ENCODE data around the gene ANLN. TPM values are rescaled to one million over a fixed set of nuclear protein-coding genes. Genes with fewer than 3 reads are reported as not detected.

The ANLN gene
- total RNA-seq, result 1 to 10 TPM in 2 of 6 donors, under 1 TPM in 4; 0.09 to 2.3 (median 0.59) TPM
- polyA plus RNA-seq, result under 1 TPM; 0.02 to 0.19 TPM

GRCh38 chr7:36389371-36390198 is at the start of gene ANLN:
ANLN (plus strand) TSS chr7:36389862; CDS start chr7:36390027, 165 bp downstream.
- intact Hi-C loops (cut with DNase I), result no loop called here
- no peaks in the 10 kb centered on the region for H3K36me3 ChIP-seq
- no peak for TF ChIP-seq CTCF (IDR thresholded peaks at IDR 0.05)
- H3K27ac ChIP-seq, result peak within 1 kb of the TSS; percentile 44 to 75 (median 68)
- WGBS, 2 donors, result 3% methylated on average over 68 of the region's 68 CpGs
- H3K4me1 ChIP-seq, result peaks cover 4 to 18% (median 8%) of the 10 kb centered on the region in 3 donors
- DNase-seq (peak; percentile 92 to 96 (median 93)), FAIRE-seq (no peak), ATAC-seq (peak; percentile 95 to 99 (median 98))
- H3K27me3 ChIP-seq, result no peaks in the 10 kb centered on the region
- H3K9me3 ChIP-seq, result no peaks in the 10 kb centered on the region
- peak within 1 kb of the TSS; percentile 23 to 82 (median 49) for H3K4me3 ChIP-seq

- FAIRE-seq (no peak), ATAC-seq (no peak), DNase-seq (no peak)
- WGBS, 2 donors, result 75 to 97% methylated on average over 1 of the region's 1 CpG
- H3K36me3 ChIP-seq, result no peaks in the 10 kb centered on the region
- no peaks in the 10 kb centered on the region for H3K9me3 ChIP-seq
- no peak overlapping the region for H3K27ac ChIP-seq
- intact Hi-C loops (cut with DNase I), result no loop called here
- no peak overlapping the region for H3K4me3 ChIP-seq
- no peaks in the 10 kb centered on the region for H3K27me3 ChIP-seq
- no peaks in the 10 kb centered on the region for H3K4me1 ChIP-seq
- no peak for TF ChIP-seq CTCF (IDR thresholded peaks at IDR 0.05)
Measured at GRCh38 chr7:36343548-36343947, 46.1 kb upstream of the ANLN start.

- Histone ChIP-seq H3K4me1 (peaks cover 0 to 7% (median 3%) of the 10 kb centered on the region in 3 donors), H3K4me3 (no peak overlapping the region), H3K27ac (no peak overlapping the region), H3K27me3 (no peaks in the 10 kb centered on the region), H3K9me3 (no peaks in the 10 kb centered on the region), H3K36me3 (no peaks in the 10 kb centered on the region)
- WGBS, 2 donors, result 90 to 97% methylated on average over 2 of the region's 2 CpGs
- DNase-seq (no peak), FAIRE-seq (no peak), ATAC-seq (no peak)
- intact Hi-C loops (cut with DNase I), result no loop called here
- no peak for TF ChIP-seq CTCF (IDR thresholded peaks at IDR 0.05)
Measured at GRCh38 chr7:36344622-36345021, 45.0 kb upstream of the ANLN start.

- H3K4me1 ChIP-seq, result peaks cover 0 to 10% (median 3%) of the 10 kb centered on the region in 3 donors
- no peaks in the 10 kb centered on the region for H3K27me3 ChIP-seq
- no peak for DNase-seq
- 93% methylated on average over 6 of the region's 6 CpGs for WGBS, 2 donors
- no peaks in the 10 kb centered on the region for H3K9me3 ChIP-seq
- no peak overlapping the region for H3K4me3 ChIP-seq
- intact Hi-C loops (cut with DNase I), result no loop called here
- H3K36me3 ChIP-seq, result no peaks in the 10 kb centered on the region
- H3K27ac ChIP-seq, result no peak overlapping the region
- FAIRE-seq, result no peak
- TF ChIP-seq CTCF (IDR thresholded peaks at IDR 0.05), result no peak
- ATAC-seq, result no peak
Measured at GRCh38 chr7:36346260-36346831, 43.3 kb upstream of the ANLN start.

GRCh38 chr7:36348256-36348655 is 41.4 kb upstream of the ANLN start:
- H3K9me3 ChIP-seq, result no peaks in the 10 kb centered on the region
- H3K27me3 ChIP-seq, result no peaks in the 10 kb centered on the region
- H3K36me3 ChIP-seq, result no peaks in the 10 kb centered on the region
- DNase-seq, result no peak
- no peak for FAIRE-seq
- intact Hi-C loops (cut with DNase I), result no loop called here
- no peak overlapping the region for H3K4me3 ChIP-seq
- no peak for ATAC-seq
- TF ChIP-seq CTCF (IDR thresholded peaks at IDR 0.05), result no peak
- no peak overlapping the region for H3K27ac ChIP-seq
- peaks cover 0 to 10% (median 3%) of the 10 kb centered on the region in 3 donors for H3K4me1 ChIP-seq
